ENCODE results near the gene USP33.

GRCh38 chr1:77652268-77652667, 107.4 kb downstream of the USP33 start:
- no peak for TF ChIP-seq CTCF (IDR thresholded peaks at IDR 0.05)
- TF ChIP-seq POLR2A (IDR thresholded peaks at IDR 0.05): no peak
